K562 (cell line): ENCODE measurements around the gene INSL3. TPM values are rescaled to one million over a fixed set of nuclear protein-coding genes. Genes with fewer than 3 reads are reported as not detected.

ENCODE experiments used
- CC2D1A ChIP-seq: fragments of 450-650 bp; IDR thresholded peaks from 2 replicates; pipeline ENCODE4 v1.6.1; 2017; ENCODE audit warnings: mild to moderate bottlenecking
- JUND ChIP-seq, 2 experiments: IDR thresholded peaks; 2 replicates in 1 of 2; 3 replicates in 1 of 2; pipeline ENCODE4 v1.6.1; 2011; ENCODE audit warnings: borderline replicate concordance in 2 of 2, low read depth in 2 of 2, low read length in 2 of 2, improper control_type of control experiment in 1 of 2, missing biosample characterization in 1 of 2, missing genetic modification characterization in 1 of 2, missing genetic modification reagents in 1 of 2
- MED1 ChIP-seq: sonication (generic); formaldehyde crosslinking; IDR thresholded peaks from 2 replicates; pipeline ENCODE4 v1.8.1; 2023; ENCODE audit warnings: missing genetic modification reagents, borderline replicate concordance
- MEIS2 ChIP-seq: fragments of 450-650 bp; IDR thresholded peaks from 2 replicates; pipeline ENCODE4 v1.6.1; 2014; ENCODE audit warnings: mild to moderate bottlenecking; ENCODE audit not compliant: partially characterized antibody
- PHF8 ChIP-seq: fragments of 200-600 bp; sonication (generic); IDR thresholded peaks from 2 replicates; pipeline ENCODE4 v1.6.1; 2012; ENCODE audit warnings: mixed run types, mild to moderate bottlenecking, inconsistent platforms, low read length, moderate library complexity, borderline replicate concordance
- SNIP1 ChIP-seq: fragments of 450-650 bp; IDR thresholded peaks from 2 replicates; pipeline ENCODE4 v1.7.1; 2017; ENCODE audit warnings: low read depth, mild to moderate bottlenecking
- ZBTB17 ChIP-seq: fragments of 450-650 bp; formaldehyde crosslinking; IDR thresholded peaks from 2 replicates; pipeline ENCODE4 v1.4.0; 2020; ENCODE audit warnings: mild to moderate bottlenecking
- ZNF785 ChIP-seq: fragments of 250-450 bp; sonication (Bioruptor Pico); IDR thresholded peaks from 2 replicates; pipeline ENCODE4 v1.4.0; 2020; ENCODE audit warnings: mild to moderate bottlenecking
- polyA plus RNA-seq, 8 experiments: library from polyadenylated mRNA; depleted of rRNA in 4 of 8; stranded (reverse) in 5 of 8; unstranded in 3 of 8; fragments of >200 nt; fragmentation: Nextera tagmentation in 2 of 8; fragmentation: Illumina TruSeq in 1 of 8; extraction: Ambion mirVana in 2 of 8; extraction: Trizol in 1 of 8; gene quantifications; 2 replicates each; pipeline versions ENCODE4 v1.2.1 to v1.2.3, GENCODE V29; 2011 to 2014; ENCODE audit warnings: inconsistent platforms in 1 of 8, missing spikeins in 1 of 8
- total RNA-seq, 7 experiments: library from RNA; depleted of rRNA in 6 of 7; stranded (reverse); fragments of >200 nt in 6 of 7; fragmentation: Illumina TruSeq in 2 of 7; extraction: Trizol in 2 of 7; gene quantifications; 2 replicates each; pipeline versions ENCODE4 v1.2.1 to v1.2.3, GENCODE V29; 2011 to 2021; ENCODE audit warnings: low replicate concordance in 1 of 7
- TF ChIP-seq, protein P1 (sequence below): fragments of 250-450 bp; sonication (Bioruptor Pico); IDR thresholded peaks from 2 replicates; pipeline ENCODE4 v1.9.0; 2021; ENCODE audit warnings: mild to moderate bottlenecking
- TF ChIP-seq, protein P2 (sequence below): sonication (generic); formaldehyde crosslinking; IDR thresholded peaks from 2 replicates; pipeline ENCODE4 v1.8.0; 2022; ENCODE audit warnings: mild to moderate bottlenecking, missing genetic modification reagents
- TF ChIP-seq, protein P3 (sequence below): fragments of 450-650 bp; formaldehyde crosslinking; IDR thresholded peaks from 2 replicates; pipeline ENCODE4 v1.4.0; 2020; ENCODE audit warnings: mild to moderate bottlenecking, mixed read lengths

Gene INSL3
- total and polyA plus RNA-seq, 9 of the 15 experiments (the other 6 are each of a cell fraction or from before 2014, with no cell fraction given): not detected

GRCh38 chr19:17841810-17842662 is 20.7 kb upstream of the INSL3 start (continued):
- TF ChIP-seq, protein P1, sequence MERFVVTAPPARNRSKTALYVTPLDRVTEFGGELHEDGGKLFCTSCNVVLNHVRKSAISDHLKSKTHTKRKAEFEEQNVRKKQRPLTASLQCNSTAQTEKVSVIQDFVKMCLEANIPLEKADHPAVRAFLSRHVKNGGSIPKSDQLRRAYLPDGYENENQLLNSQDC (CRISPR knock-in tag): no peak
- TF ChIP-seq MEIS2: peak; percentile 78
- no peak for TF ChIP-seq SNIP1
- TF ChIP-seq, protein P2, sequence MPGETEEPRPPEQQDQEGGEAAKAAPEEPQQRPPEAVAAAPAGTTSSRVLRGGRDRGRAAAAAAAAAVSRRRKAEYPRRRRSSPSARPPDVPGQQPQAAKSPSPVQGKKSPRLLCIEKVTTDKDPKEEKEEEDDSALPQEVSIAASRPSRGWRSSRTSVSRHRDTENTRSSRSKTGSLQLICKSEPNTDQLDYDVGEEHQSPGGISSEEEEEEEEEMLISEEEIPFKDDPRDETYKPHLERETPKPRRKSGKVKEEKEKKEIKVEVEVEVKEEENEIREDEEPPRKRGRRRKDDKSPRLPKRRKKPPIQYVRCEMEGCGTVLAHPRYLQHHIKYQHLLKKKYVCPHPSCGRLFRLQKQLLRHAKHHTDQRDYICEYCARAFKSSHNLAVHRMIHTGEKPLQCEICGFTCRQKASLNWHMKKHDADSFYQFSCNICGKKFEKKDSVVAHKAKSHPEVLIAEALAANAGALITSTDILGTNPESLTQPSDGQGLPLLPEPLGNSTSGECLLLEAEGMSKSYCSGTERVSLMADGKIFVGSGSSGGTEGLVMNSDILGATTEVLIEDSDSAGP (CRISPR knock-in tag): no peak
- TF ChIP-seq PHF8: peak; percentile 77; the same call in 1 of the 2 replicates
- no peak for TF ChIP-seq ZNF785
- TF ChIP-seq, protein P3, sequence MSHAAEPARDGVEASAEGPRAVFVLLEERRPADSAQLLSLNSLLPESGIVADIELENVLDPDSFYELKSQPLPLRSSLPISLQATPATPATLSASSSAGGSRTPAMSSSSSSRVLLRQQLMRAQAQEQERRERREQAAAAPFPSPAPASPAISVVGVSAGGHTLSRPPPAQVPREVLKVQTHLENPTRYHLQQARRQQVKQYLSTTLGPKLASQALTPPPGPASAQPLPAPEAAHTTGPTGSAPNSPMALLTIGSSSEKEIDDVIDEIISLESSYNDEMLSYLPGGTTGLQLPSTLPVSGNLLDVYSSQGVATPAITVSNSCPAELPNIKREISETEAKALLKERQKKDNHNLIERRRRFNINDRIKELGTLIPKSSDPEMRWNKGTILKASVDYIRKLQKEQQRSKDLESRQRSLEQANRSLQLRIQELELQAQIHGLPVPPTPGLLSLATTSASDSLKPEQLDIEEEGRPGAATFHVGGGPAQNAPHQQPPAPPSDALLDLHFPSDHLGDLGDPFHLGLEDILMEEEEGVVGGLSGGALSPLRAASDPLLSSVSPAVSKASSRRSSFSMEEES (CRISPR knock-in tag): no peak
- peak; percentile 57 for TF ChIP-seq ZBTB17
- 0 out of 2 replicates have a peak, but pooled peaks have one; percentile 41 for TF ChIP-seq CC2D1A
- TF ChIP-seq JUND (IDR thresholded peaks at IDR 0.05; ENCODE audit: borderline replicate concordance, low read depth, low read length): no peak
- TF ChIP-seq JUND (tag; IDR thresholded peaks at IDR 0.05; ENCODE audit: borderline replicate concordance, low read depth, low read length): 0 out of 3 replicates have a peak, but pooled peaks have one; percentile 10
- no peak for TF ChIP-seq MED1
